ENCODE results near the gene ERCC6L. TPM values are rescaled to one million over a fixed set of nuclear protein-coding genes. Genes with fewer than 3 reads are reported as not detected.
A peak's percentile ranks its signal among the peaks of the same experiment; 100 is the strongest.

ERCC6L gene, protein sequence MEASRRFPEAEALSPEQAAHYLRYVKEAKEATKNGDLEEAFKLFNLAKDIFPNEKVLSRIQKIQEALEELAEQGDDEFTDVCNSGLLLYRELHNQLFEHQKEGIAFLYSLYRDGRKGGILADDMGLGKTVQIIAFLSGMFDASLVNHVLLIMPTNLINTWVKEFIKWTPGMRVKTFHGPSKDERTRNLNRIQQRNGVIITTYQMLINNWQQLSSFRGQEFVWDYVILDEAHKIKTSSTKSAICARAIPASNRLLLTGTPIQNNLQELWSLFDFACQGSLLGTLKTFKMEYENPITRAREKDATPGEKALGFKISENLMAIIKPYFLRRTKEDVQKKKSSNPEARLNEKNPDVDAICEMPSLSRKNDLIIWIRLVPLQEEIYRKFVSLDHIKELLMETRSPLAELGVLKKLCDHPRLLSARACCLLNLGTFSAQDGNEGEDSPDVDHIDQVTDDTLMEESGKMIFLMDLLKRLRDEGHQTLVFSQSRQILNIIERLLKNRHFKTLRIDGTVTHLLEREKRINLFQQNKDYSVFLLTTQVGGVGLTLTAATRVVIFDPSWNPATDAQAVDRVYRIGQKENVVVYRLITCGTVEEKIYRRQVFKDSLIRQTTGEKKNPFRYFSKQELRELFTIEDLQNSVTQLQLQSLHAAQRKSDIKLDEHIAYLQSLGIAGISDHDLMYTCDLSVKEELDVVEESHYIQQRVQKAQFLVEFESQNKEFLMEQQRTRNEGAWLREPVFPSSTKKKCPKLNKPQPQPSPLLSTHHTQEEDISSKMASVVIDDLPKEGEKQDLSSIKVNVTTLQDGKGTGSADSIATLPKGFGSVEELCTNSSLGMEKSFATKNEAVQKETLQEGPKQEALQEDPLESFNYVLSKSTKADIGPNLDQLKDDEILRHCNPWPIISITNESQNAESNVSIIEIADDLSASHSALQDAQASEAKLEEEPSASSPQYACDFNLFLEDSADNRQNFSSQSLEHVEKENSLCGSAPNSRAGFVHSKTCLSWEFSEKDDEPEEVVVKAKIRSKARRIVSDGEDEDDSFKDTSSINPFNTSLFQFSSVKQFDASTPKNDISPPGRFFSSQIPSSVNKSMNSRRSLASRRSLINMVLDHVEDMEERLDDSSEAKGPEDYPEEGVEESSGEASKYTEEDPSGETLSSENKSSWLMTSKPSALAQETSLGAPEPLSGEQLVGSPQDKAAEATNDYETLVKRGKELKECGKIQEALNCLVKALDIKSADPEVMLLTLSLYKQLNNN
- total RNA-seq, result 0.41 TPM

GRCh38 chrX:72238721-72239475 lies at the start of gene ERCC6L:
ERCC6L (minus strand) TSS chrX:72239027; CDS start chrX:72238911, 116 bp downstream.
- no peak for FAIRE-seq

DNA sequence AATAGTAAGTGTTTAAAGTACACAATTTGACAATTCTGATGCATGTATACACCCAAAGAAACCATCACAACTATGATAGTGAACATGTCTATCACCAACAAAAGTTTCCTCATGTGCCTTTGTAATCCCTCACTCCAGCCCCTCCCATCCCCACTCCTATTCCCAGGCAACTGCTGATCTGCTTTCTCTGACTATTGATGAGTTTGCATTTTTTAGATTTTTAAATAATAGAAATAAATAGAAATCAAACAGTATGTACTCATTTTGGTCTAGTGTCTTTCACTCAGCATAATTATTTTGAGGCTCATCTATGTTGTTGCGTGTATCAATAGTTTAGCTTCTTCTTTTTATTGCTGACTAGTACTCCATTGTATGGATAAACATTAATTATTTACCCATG lies 43.5 kb upstream of the ERCC6L start:
- no peak for FAIRE-seq
- DNase-seq (ENCODE audit: low spot score in 2 of 2), result no peak

More at GRCh38 chrX:72238721-72239475, at the start of gene ERCC6L:
- DNase-seq (ENCODE audit: low spot score in 2 of 2), result peak; percentile 77 to 89

GRCh38 chrX:72280321-72280845 lies 41.6 kb upstream of the ERCC6L start:
- FAIRE-seq (no peak), DNase-seq (ENCODE audit: low spot score in 2 of 2) (no peak)

DNA sequence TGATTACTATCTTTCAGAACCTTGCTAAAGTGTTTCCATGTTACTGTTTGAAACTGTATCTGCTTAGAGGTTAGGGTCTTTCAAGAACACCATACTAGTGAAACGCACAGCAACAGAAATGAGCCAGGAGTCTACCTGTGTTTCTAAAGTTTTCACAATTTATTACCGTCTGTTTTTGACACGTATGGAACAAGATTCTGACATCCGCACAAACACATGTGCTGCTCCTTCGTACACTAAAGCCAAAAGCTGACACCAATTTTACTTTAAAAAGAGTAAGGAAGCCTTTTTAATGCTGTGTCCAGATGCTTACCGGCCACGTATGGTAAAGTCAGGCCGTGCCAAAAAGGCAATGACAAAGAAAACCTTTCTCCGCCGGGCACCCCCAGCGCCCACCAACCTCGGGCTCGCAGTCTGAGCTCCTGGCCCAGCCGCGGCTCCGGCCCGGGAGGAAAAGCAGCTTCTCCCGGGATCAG lies 37.7 kb upstream of the ERCC6L start:
- FAIRE-seq, result no peak
- no peak for DNase-seq (ENCODE audit: low spot score in 2 of 2)

GRCh38 chrX:72274526-72274925 lies 35.7 kb upstream of the ERCC6L start:
- no peak for DNase-seq (ENCODE audit: low spot score in 2 of 2)
- FAIRE-seq, result no peak

- no peak for FAIRE-seq
These were observed 34.9 kb upstream of the ERCC6L start for GRCh38 chrX:72273718-72274117.

DNA sequence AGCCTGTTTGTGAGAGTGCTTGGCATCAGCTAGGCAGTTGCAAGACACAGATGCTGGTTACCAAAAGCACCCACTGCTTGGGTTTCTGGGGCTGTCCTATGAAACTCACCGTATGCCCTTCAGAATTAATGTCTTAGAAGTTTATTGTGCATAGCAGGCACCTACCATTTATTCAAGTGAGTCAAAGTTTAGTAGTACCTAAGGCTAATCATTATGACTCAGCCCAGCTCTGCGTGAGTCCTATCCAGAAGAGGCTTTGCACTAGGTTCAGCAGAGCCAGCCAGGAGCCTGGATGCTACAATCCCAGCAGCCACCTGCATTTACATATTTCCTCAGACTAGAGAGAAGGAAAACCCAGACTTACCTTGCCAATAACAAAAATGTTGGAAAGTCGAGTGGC lies 34.0 kb upstream of the ERCC6L start:
- DNase-seq (ENCODE audit: low spot score in 2 of 2) (no peak), FAIRE-seq (no peak)

More at GRCh38 chrX:72273718-72274117, 34.9 kb upstream of the ERCC6L start:
- no peak for DNase-seq (ENCODE audit: low spot score in 2 of 2)

DNA sequence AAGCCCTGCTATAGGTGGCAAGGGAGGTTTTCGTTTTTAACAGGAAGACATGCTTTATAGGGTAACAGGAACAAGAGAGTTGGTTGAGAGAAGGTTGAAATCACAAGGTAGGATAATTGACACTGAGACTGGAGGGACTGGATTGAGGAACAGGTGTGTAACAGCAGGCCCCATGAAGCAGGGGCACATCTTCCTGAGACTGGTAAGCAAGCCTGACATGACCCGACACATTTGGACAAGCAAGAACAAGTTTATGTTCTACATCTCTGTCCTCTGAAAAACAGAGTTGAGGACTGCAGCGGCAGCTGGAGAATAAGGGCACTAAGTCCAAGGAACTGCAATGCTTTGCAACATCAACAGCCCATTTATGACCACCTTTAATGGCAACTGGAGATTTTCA lies 33.0 kb upstream of the ERCC6L start:
- DNase-seq (ENCODE audit: low spot score in 2 of 2) (no peak), FAIRE-seq (no peak)

- DNase-seq (ENCODE audit: low spot score in 2 of 2) (no peak), FAIRE-seq (no peak)
These were observed 32.4 kb upstream of the ERCC6L start for GRCh38 chrX:72271091-72271788.

- no peak for FAIRE-seq
- no peak for DNase-seq (ENCODE audit: low spot score in 2 of 2)
These were observed 31.6 kb upstream of the ERCC6L start for GRCh38 chrX:72270316-72270866.

- no peak for FAIRE-seq
These were observed 30.9 kb upstream of the ERCC6L start for GRCh38 chrX:72269671-72270251.

GRCh38 chrX:72268597-72269365 lies 30.0 kb upstream of the ERCC6L start:
- FAIRE-seq (no peak), DNase-seq (ENCODE audit: low spot score in 2 of 2) (no peak)

More at GRCh38 chrX:72269671-72270251, 30.9 kb upstream of the ERCC6L start:
- no peak for DNase-seq (ENCODE audit: low spot score in 2 of 2)

DNA sequence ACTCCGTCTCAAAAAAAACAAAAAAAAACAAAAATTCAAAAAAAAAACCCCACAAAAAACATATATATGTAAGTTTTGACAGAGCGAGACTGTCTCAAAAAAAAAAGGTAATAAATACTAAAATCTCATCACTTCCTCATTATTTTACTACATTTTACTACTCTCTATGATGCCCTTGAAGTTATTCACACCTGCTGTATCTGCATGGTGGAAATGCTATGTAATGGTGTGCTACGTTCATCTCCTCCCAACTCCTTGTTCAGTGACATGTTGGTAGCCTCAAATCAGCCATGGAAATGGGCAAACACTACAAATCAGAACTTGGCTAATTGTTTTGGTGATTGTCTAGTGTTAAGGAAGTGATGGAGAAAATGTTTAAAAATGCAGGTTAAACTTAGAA lies 26.4 kb upstream of the ERCC6L start:
- DNase-seq (ENCODE audit: low spot score in 2 of 2) (no peak), FAIRE-seq (no peak)

GRCh38 chrX:72262077-72262476 lies 23.2 kb upstream of the ERCC6L start:
- DNase-seq (ENCODE audit: low spot score in 2 of 2), result no peak
- FAIRE-seq, result no peak

DNA sequence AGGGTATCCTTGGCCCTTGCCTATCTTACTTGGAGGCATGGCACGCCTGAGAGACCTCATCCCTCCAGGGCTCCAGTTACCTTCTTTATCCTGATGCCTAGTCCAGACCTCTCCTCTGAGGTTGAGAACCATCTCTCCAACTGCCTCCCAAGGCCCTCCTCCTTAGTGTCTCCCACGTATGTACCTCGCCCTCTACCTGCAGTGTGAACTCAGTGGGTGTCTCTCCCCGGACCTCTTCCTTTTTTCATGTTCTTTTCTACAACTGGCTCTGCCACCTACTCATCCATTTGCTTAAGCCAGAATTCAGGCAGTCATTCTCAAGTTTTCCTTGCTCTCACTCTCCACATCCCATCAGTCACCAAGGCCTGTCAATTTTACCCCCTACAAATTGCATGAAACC lies 21.6 kb upstream of the ERCC6L start:
- DNase-seq (ENCODE audit: low spot score in 2 of 2) (no peak), FAIRE-seq (no peak)

DNA sequence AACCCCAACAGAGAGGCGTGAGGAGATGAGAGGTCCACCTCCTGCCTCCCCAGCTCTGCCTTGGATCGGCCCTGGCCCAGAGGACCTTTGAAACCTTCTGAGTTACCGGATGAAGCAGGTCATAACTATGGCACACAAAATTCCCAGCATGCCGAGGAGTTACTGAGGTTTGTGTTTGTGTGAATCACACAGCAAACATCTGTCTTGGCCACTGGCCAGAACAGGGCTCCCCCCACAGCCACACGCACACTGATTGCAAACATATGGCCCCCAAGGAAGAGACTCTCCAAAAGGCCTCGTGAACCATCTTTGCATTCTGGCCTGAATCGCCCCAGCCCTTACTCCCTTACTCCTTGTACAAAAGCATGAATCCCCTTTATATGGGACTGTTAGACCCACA lies 19.3 kb upstream of the ERCC6L start:
- FAIRE-seq, result no peak

DNA sequence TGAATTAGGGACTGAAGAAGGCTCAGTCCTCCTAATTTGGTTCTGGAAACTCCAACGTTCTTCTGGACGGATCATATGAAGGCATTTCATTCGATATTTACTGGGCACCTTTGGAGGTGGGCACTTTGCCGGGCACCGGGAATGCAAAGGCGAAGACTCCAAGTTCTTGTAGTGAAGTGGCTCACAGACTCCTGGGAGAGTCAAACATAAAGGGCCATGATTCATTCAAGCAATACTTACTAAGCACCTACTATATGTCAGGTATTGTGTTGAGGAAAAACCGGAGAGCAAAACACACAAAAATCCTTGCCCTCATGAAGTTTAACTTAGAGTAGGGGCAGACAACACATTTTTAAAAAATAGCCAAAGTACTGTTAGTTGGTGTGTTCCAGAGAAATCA lies 17.0 kb upstream of the ERCC6L start:
- FAIRE-seq, result no peak

More for the DNA sequence above, 19.3 kb upstream of the ERCC6L start:
- no peak for DNase-seq (ENCODE audit: low spot score in 2 of 2)

More for the DNA sequence above, 17.0 kb upstream of the ERCC6L start:
- DNase-seq (ENCODE audit: low spot score in 2 of 2), result no peak

Measured in frontal cortex (tissue), 4 donors.